Left colon (tissue), 2 donors: ENCODE results near the gene SYMPK. TPM values are rescaled to one million over a fixed set of nuclear protein-coding genes. Genes with fewer than 3 reads are reported as not detected.

ENCODE experiments used
- ATAC-seq: fragments of 200-7000 bp; cut with Tn5 transposase; one replicate; pipeline ENCODE4 v1.9.1; 2020; ENCODE audit warnings: mild to moderate bottlenecking, moderate library complexity
- DNase-seq, 2 donors: peaks; one replicate each; pipeline ENCODE4 v3.0.0-alpha.2; 2020
- intact Hi-C, 2 donors: fragments of 100-400 bp; cut with DNase I in 1 of 2; cut with micrococcal nuclease in 1 of 2; formaldehyde crosslinking; loops; one replicate each; pipeline versions ENCODE4 v1.11.2 to v1.14.0; 2022; cut with DNase I, micrococcal nuclease
- total RNA-seq, 2 donors: library from RNA; stranded (reverse); fragmentation: NEBNext Ultra II Directional; extraction: Animal tissue kit (Norgen Biotek cat#: 25700); gene quantifications; one replicate each; pipeline ENCODE4 v1.2.1, GENCODE V29; 2021
- donor health status: DM: no; HTN: no; CAD: no.
- donor health status: DM: yes; HTN: yes; CAD: no.

SYMPK gene
- total RNA-seq, 2 donors from 2014 or later, result 53.8 to 62.7 TPM

- DNase-seq (no peak), ATAC-seq (no peak)
- intact Hi-C loops, result no loop called here
Observed at GRCh38 chr19:45887200-45887710, 24.3 kb upstream of the SYMPK start.

- DNase-seq (peak; percentile 91 to 92), ATAC-seq (peak; percentile 60)
- intact Hi-C loops, result no loop called here
Observed at GRCh38 chr19:45886427-45887199, 23.7 kb upstream of the SYMPK start.

GRCh38 chr19:45885556-45886426 lies 22.8 kb upstream of the SYMPK start, which contains the start of gene IRF2BP1:
Gene IRF2BP1, minus strand, starts transcription at chr19:45886141. Its CDS starts 367 bp downstream, at chr19:45885774.
- intact Hi-C loops, result no loop called here
- DNase-seq (peak; percentile 93 to 94), ATAC-seq (peak; percentile 56)

GRCh38 chr19:45884682-45885555 lies 22.0 kb upstream of the SYMPK start:
- intact Hi-C loops, result no loop called here
- peak in 1 of 2 donors; percentile 40 for DNase-seq
- ATAC-seq, result no peak

GRCh38 chr19:45883881-45884681 lies 21.1 kb upstream of the SYMPK start:
- intact Hi-C loops, result no loop called here
- no peak for ATAC-seq
- DNase-seq, result peak; percentile 36 to 40

GRCh38 chr19:45883586-45883880 lies 20.6 kb upstream of the SYMPK start:
- ATAC-seq, result no peak
- intact Hi-C loops, result no loop called here
- DNase-seq, result no peak

- ATAC-seq (peak; percentile 58), DNase-seq (peak; percentile 91 to 92)
- intact Hi-C loops, result no loop called here
Observed at GRCh38 chr19:45882652-45883585, 20.0 kb upstream of the SYMPK start.

GRCh38 chr19:45881909-45882528 lies 19.1 kb upstream of the SYMPK start:
- ATAC-seq, result peak; percentile 34

GRCh38 chr19:45881082-45881908 lies 18.3 kb upstream of the SYMPK start:
- DNase-seq (peak in 1 of 2 donors; percentile 44), ATAC-seq (no peak)
- intact Hi-C loops, result no loop called here

More at GRCh38 chr19:45881909-45882528, 19.1 kb upstream of the SYMPK start:
- peak; percentile 67 to 73 for DNase-seq
- intact Hi-C loops, result no loop called here

GRCh38 chr19:45879971-45880370 lies 17.0 kb upstream of the SYMPK start:
- intact Hi-C loops, result no loop called here
- DNase-seq (no peak), ATAC-seq (no peak)

GRCh38 chr19:45879055-45879454 lies 16.1 kb upstream of the SYMPK start:
- ATAC-seq (no peak), DNase-seq (no peak)
- intact Hi-C loops, result no loop called here

- intact Hi-C loops, result no loop called here
- peak; percentile 61 for ATAC-seq
- peak; percentile 71 to 86 for DNase-seq
Observed at GRCh38 chr19:45878043-45878794, 15.3 kb upstream of the SYMPK start.

GRCh38 chr19:45876411-45877197 lies 13.7 kb upstream of the SYMPK start:
- DNase-seq (peak; percentile 62 to 68), ATAC-seq (peak; percentile 45)
- intact Hi-C loops, result no loop called here

- DNase-seq (no peak), ATAC-seq (peak; percentile 0)
- intact Hi-C loops, result no loop called here
Observed at GRCh38 chr19:45876161-45876410, 13.1 kb upstream of the SYMPK start.

GRCh38 chr19:45874620-45874966 lies 11.6 kb upstream of the SYMPK start:
- intact Hi-C loops, result no loop called here
- ATAC-seq, result no peak

More at GRCh38 chr19:45874620-45874966, 11.6 kb upstream of the SYMPK start:
- DNase-seq, result no peak
